ENCODE measurements around the gene S1PR3.

The S1PR3 gene

GRCh38 chr9:88995200-88995577 lies 3.9 kb downstream of the S1PR3 start:
- no peak for TF ChIP-seq CTCF (IDR thresholded peaks at IDR 0.05; ENCODE audit: extremely low read depth, insufficient read depth, missing control alignments)
- in situ Hi-C loops (cut with MboI; ENCODE audit: low pct_unique_long_range_greater_than_20kb, low sequenced_read_pairs, unreplicated experiment): loop anchor here (10.0 kb wide), 1 partner anchor 400 kb away; no protein-coding TSS in a partner anchor
- DNase-seq (ENCODE audit: low spot score): no peak

- in situ Hi-C loops (cut with MboI; ENCODE audit: low pct_unique_long_range_greater_than_20kb, low sequenced_read_pairs, unreplicated experiment): loop anchor here (10.0 kb wide), 1 partner anchor 401 kb away; no protein-coding TSS in a partner anchor
- no peak for DNase-seq (ENCODE audit: low spot score)
These were observed 4.4 kb downstream of the S1PR3 start for GRCh38 chr9:88995627-88996026.

GRCh38 chr9:88996046-88996920 lies 5.0 kb downstream of the S1PR3 start:
- no peak for TF ChIP-seq CTCF (IDR thresholded peaks at IDR 0.05; ENCODE audit: extremely low read depth, insufficient read depth, missing control alignments)
- in situ Hi-C loops (cut with MboI; ENCODE audit: low pct_unique_long_range_greater_than_20kb, low sequenced_read_pairs, unreplicated experiment): loop anchor here (10.0 kb wide), 1 partner anchor 401 kb away; no protein-coding TSS in a partner anchor
- no peak for DNase-seq (ENCODE audit: low spot score)

More at GRCh38 chr9:88995627-88996026, 4.4 kb downstream of the S1PR3 start:
- no peak for TF ChIP-seq CTCF (IDR thresholded peaks at IDR 0.05; ENCODE audit: extremely low read depth, insufficient read depth, missing control alignments)

GRCh38 chr9:88996921-88997235 lies 5.6 kb downstream of the S1PR3 start:
- no peak for DNase-seq (ENCODE audit: low spot score)
- no peak for TF ChIP-seq CTCF (IDR thresholded peaks at IDR 0.05; ENCODE audit: extremely low read depth, insufficient read depth, missing control alignments)
- in situ Hi-C loops (cut with MboI; ENCODE audit: low pct_unique_long_range_greater_than_20kb, low sequenced_read_pairs, unreplicated experiment): loop anchor here (10.0 kb wide), 1 partner anchor 402 kb away; no protein-coding TSS in a partner anchor

- TF ChIP-seq CTCF (IDR thresholded peaks at IDR 0.05; ENCODE audit: extremely low read depth, insufficient read depth, missing control alignments): no peak
- in situ Hi-C loops (cut with MboI; ENCODE audit: low pct_unique_long_range_greater_than_20kb, low sequenced_read_pairs, unreplicated experiment): loop anchor here (10.0 kb wide), 1 partner anchor 403 kb away; no protein-coding TSS in a partner anchor
- DNase-seq (ENCODE audit: low spot score): no peak
These were observed 6.4 kb downstream of the S1PR3 start for GRCh38 chr9:88997646-88998045.

GRCh38 chr9:88998503-88998902 lies 7.2 kb downstream of the S1PR3 start:
- DNase-seq (ENCODE audit: low spot score): no peak
- in situ Hi-C loops (cut with MboI; ENCODE audit: low pct_unique_long_range_greater_than_20kb, low sequenced_read_pairs, unreplicated experiment): loop anchor here (10.0 kb wide), 1 partner anchor 404 kb away; no protein-coding TSS in a partner anchor
- no peak for TF ChIP-seq CTCF (IDR thresholded peaks at IDR 0.05; ENCODE audit: extremely low read depth, insufficient read depth, missing control alignments)
